AG04450 (cell line): ENCODE measurements around the gene HOXA11. TPM values are rescaled to one million over a fixed set of nuclear protein-coding genes. Genes with fewer than 3 reads are reported as not detected.

Experiments
- CTCF ChIA-PET: fragments of 300-600, 350-600 bp; formaldehyde crosslinking; extraction: SDS; loops from one replicate; lab custom pipeline; 2022; ENCODE audit warnings: antibody characterized with exemption, inconsistent platforms; lab: Charles Lee
- POLR2A ChIA-PET: fragments of 350-600 bp; formaldehyde crosslinking; extraction: SDS; loops from one replicate; lab custom pipeline; 2021; ENCODE audit warnings: antibody characterized with exemption, inconsistent platforms; lab: Yijun Ruan, JAX
- DNase-seq: peaks from one replicate; pipeline ENCODE4 v3.0.0-alpha.2; 2011; ENCODE audit warnings: low read depth, low spot score
- H3K27ac ChIP-seq: one replicate; pipeline ENCODE4 v1.5.1; 2012; ENCODE audit warnings: low read depth, low read length, control low read depth
- H3K27me3 ChIP-seq: one replicate; pipeline ENCODE4 v1.6.0; 2012; ENCODE audit warnings: low read length; ENCODE audit not compliant: control insufficient read depth, insufficient read depth
- H3K4me3 ChIP-seq: 2 replicates; pipeline ENCODE4 v1.5.1; 2011; ENCODE audit warnings: mild to moderate bottlenecking, low read depth, low read length, control low read depth
- H3K9me3 ChIP-seq: 2 replicates; pipeline ENCODE4 v1.5.1; 2012; ENCODE audit warnings: low read length; ENCODE audit not compliant: control insufficient read depth, insufficient read depth
- polyA minus RNA-seq: library from RNA; depleted of rRNA, polyadenylated mRNA; stranded (reverse); fragments of >200 nt; gene quantifications from 2 replicates; pipeline ENCODE4 v1.2.3, GENCODE V29; 2011; rRNA and poly(A)+ RNA removed
- polyA plus RNA-seq: library from polyadenylated mRNA; depleted of rRNA; stranded (reverse); fragments of >200 nt; gene quantifications from 2 replicates; pipeline ENCODE4 v1.2.3, GENCODE V29; 2011; rRNA removed
- TF ChIP-seq, protein P1 (sequence below): IDR thresholded peaks from 2 replicates; pipeline ENCODE4 v1.5.1; 2011; ENCODE audit warnings: low read depth, low read length, control low read depth, inconsistent platforms

The HOXA11 gene
- polyA plus RNA-seq = 0.04 and 0.14 TPM in 2 replicates
- 0.09 and 0.17 TPM in 2 replicates for polyA minus RNA-seq

DNA sequence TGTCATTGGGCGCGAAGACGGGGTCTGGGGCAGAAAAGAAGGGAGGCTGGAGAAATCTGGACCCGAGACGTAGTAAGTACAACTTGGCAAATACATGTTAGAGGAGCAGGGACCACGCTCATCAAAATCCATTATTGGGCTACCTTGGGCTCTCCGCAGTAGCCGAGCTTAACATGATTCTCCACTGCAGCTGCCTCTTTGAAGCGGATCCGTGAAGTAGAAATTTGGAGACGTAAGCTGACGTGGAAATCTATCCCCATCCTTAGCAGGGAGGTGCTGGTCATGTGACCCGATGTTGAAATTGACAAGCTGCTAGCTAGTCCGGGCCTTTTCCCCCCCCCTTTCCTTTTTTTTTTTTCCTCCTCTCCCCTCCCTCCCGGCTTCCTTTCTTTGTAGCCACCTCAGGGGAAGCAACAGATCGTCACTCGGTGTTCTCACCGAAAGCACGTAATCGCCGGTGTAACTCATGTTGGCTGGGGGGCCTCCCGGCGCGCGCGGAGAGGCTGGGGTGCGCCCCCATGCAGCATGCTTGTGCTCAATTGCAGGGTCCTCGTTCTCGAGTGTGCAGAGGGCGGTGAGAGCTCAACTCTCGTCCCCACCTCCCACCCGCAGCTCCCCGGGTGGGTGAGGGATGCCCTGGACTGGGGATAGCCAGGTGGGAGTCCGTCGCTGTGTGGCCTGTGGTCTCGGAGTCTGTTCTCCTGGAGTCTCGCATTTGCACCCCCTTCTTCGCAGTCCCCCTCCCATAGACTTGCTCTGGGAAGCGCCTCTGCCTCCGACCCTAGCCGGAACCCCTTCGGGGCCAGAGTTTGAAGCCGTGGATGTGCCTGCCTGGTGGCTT, at the start of gene HOXA11:
HOXA11 (minus strand) TSS at position 220 of the 841 bp plus-strand sequence; CDS start at position 132, 88 bp downstream.
- TF ChIP-seq, protein P1, sequence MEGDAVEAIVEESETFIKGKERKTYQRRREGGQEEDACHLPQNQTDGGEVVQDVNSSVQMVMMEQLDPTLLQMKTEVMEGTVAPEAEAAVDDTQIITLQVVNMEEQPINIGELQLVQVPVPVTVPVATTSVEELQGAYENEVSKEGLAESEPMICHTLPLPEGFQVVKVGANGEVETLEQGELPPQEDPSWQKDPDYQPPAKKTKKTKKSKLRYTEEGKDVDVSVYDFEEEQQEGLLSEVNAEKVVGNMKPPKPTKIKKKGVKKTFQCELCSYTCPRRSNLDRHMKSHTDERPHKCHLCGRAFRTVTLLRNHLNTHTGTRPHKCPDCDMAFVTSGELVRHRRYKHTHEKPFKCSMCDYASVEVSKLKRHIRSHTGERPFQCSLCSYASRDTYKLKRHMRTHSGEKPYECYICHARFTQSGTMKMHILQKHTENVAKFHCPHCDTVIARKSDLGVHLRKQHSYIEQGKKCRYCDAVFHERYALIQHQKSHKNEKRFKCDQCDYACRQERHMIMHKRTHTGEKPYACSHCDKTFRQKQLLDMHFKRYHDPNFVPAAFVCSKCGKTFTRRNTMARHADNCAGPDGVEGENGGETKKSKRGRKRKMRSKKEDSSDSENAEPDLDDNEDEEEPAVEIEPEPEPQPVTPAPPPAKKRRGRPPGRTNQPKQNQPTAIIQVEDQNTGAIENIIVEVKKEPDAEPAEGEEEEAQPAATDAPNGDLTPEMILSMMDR = no peak
- POLR2A ChIA-PET = no interaction called here
- H3K27me3 ChIP-seq = peaks cover 95% of the 10 kb centered on the region
- H3K4me3 ChIP-seq = peak within 1 kb of the TSS; percentile 36
- DNase-seq = no peak
- H3K27ac ChIP-seq = no peak within 1 kb of the TSS
- CTCF ChIA-PET = interaction anchor here (1.0 to 1.7 kb wide), 3 partner anchors 25 to 1293 kb away, joined by 3 to 5 read pairs (median 4); no protein-coding TSS in a partner anchor
- peaks cover 23% of the 10 kb centered on the region; the same call in 1 of the 2 replicates for H3K9me3 ChIP-seq

DNA sequence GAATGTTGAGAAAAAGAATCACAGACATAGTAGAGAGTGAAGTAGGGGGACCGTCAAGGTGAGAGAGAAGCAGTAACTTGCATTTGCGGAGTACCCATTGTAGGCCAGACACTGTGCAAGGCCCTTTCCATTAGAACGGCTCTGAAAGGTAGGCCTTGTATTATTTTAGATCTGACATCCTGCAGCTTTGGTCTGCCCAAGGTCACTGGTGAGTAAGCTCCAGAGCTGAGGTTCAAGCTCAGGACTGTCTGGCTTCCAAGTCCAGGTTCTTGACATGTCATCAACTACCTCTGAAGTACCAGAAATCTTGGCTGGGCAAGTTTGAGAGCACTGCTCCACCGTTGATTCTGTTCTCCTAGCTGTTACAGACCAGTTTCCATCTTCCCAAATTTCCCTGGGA, 44.4 kb upstream of the HOXA11 start:
- Histone ChIP-seq H3K27ac (no peak overlapping the region), H3K4me3 (no peak overlapping the region), H3K27me3 (peaks cover 60% of the 10 kb centered on the region), H3K9me3 (no peaks in the 10 kb centered on the region; the same call in 1 of the 2 replicates)
- POLR2A ChIA-PET = no interaction called here
- TF ChIP-seq, protein P1 = no peak
- CTCF ChIA-PET = interaction anchor here (0.6 kb wide), 1 partner anchor 188 kb away, joined by 5 read pairs; no protein-coding TSS in a partner anchor
- DNase-seq = no peak

DNA sequence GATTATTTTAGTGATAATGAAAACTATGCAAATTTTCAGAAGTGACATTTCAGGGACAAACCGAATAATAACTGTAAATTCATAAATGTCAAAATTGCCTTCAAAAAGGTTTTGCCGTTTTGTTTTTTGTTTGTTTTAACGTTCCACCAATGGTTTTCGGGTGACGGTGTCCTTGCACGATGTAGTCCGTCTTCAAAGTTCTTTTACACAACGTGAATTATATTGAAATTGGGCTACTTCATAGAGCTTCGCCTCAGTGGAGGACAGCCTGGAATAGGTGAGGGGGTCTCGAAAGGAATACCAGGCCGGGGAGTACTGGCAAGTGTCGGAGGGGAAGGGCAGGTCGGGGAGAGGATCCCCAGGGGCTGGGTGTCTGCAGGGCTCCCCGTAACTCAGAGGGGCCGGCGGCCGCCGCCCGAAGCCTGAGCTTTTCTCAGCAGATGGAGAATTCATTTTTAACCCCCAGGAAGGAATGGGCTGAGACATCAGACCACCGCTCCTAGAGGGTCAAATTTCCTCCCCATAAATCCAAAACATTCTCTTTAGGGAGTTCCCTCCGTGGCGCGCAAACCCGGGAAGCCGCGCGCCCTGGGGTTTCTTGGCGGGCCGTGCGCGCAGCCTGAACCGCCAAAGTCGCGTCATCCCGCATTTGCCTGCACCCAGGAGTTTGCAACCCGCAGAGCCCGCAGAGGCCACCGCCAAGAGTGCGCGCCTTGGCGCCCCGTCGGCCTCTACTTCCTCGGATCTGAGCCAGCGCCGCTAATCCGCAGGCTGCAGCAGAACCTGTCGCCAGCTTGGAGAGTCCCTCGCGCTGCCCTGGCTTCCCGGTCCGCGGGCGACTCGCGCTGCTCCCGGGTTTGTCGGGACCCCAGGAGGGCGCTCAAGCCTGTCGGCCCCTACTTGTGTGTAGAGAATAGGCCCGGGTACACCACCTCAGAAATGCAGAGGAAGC, 40.2 kb upstream of the HOXA11 start:
- CTCF ChIA-PET = interaction anchor here (0.6 to 1.8 kb wide), 3 partner anchors 10 to 406 kb away, joined by 3 to 8 read pairs (median 5); no protein-coding TSS in a partner anchor
- no peak for DNase-seq
- H3K27me3 ChIP-seq = peaks cover 86% of the 10 kb centered on the region

DNA sequence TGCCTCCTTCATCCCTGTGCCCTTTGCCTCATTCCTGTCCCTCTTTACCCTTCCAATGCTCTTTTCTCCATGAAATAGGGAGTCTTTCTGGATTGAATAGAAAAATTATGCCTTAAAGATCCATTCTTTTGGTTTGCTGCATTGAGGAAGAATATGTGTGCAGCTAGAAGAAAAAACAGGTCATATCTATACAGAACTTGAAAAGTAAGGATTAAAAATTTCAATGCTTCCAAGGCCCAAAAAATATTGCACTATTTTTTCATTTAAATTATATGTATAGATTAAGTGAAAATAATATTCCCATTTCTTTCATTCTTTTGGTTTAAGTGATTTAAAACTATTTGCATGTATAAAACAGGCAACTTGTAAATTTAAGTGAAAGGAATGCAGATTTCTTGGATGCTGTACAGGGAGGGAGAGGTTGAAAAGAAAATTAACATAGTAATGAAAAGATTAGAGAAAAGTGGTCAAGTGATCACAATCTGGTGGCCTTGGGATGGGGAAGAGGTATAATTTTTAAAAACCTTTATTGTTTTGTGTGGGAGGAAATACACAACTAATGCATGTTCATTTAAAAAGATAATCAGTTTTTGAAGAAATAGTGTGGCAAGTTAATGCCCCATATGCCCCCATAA, 39.0 kb upstream of the HOXA11 start:
- Histone ChIP-seq H3K27me3 (peaks cover 87% of the 10 kb centered on the region), H3K27ac (no peak overlapping the region), H3K4me3 (no peak overlapping the region), H3K9me3 (no peaks in the 10 kb centered on the region; the same call in 1 of the 2 replicates)
- POLR2A ChIA-PET = no interaction called here
- TF ChIP-seq, protein P1 = no peak
- DNase-seq = no peak
- CTCF ChIA-PET = interaction anchor here (0.6 to 1.6 kb wide), 3 partner anchors 11 to 44 kb away, joined by 3 to 4 read pairs (median 3); no protein-coding TSS in a partner anchor

More for the DNA sequence above, 40.2 kb upstream of the HOXA11 start:
- POLR2A ChIA-PET = no interaction called here
- H3K9me3 ChIP-seq = no peaks in the 10 kb centered on the region; the same call in 1 of the 2 replicates
- TF ChIP-seq, protein P1 = no peak
- H3K4me3 ChIP-seq = no peak overlapping the region
- no peak overlapping the region for H3K27ac ChIP-seq
